ENCODE results near the gene MED12L.

MED12L gene

DNA sequence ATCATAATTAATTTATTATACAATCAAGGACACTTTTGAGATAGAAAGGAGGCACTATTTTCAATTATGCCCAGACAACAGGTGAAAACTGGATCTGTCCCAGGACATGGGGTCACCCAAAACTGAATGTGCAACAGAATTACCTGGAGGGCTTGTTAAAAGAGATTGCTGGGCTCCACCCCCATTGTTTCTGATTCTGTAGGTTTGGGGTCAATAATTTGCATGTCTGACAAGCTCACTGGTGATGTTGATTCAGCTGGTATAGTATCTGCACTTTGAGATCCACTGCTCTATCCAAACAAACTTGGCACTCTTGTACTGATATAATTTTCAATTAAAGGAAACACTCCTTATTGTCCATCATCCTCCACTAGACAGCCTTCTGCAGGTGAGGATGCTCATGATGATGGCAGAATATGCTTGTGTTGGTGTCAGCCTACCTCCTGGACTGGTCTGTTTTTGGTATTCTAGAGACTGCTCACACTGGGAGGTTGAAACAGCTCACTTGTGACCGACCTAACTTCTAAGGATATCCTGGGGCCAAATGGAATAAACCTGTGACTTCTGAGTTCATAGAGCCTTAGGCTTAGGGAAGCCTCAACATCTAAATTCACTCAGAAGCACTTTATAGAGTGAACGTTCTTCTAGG, 190.7 kb downstream of the MED12L start:
- Mint-ChIP-seq H3K27me3 (no peaks in the 10 kb centered on the region), H3K27ac (peak overlapping the region; percentile 66), H3K9me3 (ENCODE audit: low read depth) (no peaks in the 10 kb centered on the region), H3K4me1 (ENCODE audit: low read depth) (peaks cover 46% of the 10 kb centered on the region), H3K36me3 (no peaks in the 10 kb centered on the region), H3K4me3 (no peak overlapping the region)

DNA sequence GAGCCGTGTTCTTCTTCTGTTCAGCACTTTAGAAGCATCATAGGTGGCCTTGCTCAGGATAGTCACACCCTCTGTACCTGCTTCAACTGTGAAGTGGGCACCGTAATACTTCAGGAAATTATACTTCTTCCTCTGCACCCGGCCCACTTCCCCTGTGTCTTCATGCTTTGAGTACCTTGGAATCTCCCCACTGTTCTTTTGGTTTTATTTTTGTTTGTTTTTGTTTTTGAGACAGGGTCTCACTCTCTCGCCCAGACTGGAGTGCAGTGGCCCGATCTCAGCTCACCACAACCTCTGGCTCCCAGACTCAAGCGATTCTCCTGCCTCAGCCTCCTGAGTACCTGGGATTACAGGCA, 191.2 kb downstream of the MED12L start:
- Mint-ChIP-seq H3K9me3 (ENCODE audit: low read depth) (no peaks in the 10 kb centered on the region), H3K36me3 (no peaks in the 10 kb centered on the region), H3K27me3 (no peaks in the 10 kb centered on the region), H3K27ac (peak overlapping the region; percentile 66), H3K4me3 (peak overlapping the region; percentile 41), H3K4me1 (ENCODE audit: low read depth) (peaks cover 46% of the 10 kb centered on the region)

DNA sequence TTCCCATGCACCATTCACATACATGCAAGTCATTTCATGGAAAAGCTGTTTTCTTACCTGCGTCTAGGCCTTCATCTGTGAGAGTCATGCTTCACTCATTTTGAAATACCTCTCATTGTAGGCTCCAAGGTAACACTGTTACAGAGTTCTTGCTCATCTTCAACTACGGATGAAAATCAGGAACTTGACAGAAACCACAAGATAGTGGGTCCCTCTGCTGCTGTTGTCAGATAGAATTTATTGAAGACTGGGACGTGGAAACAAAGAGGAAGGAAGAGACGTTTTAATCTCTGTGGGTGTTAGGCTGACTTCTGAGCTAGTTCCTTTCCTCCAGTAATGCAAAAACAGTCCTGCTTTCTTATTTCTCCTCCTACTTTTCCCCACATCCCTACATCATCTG, 192.8 kb downstream of the MED12L start, which contains the start of gene P2RY14:
P2RY14 (minus strand) TSS at position 313 of the 400 bp plus-strand sequence. CDS start 64,226 bp downstream, outside the sequence.
- no peaks in the 10 kb centered on the region for H3K36me3 Mint-ChIP-seq
- peak within 1 kb of the TSS; percentile 59 for H3K27ac Mint-ChIP-seq
- H3K27me3 Mint-ChIP-seq = no peaks in the 10 kb centered on the region
- H3K4me1 Mint-ChIP-seq (ENCODE audit: low read depth) = peaks cover 49% of the 10 kb centered on the region
- H3K9me3 Mint-ChIP-seq (ENCODE audit: low read depth) = no peaks in the 10 kb centered on the region
- no peak within 1 kb of the TSS for H3K4me3 Mint-ChIP-seq

DNA sequence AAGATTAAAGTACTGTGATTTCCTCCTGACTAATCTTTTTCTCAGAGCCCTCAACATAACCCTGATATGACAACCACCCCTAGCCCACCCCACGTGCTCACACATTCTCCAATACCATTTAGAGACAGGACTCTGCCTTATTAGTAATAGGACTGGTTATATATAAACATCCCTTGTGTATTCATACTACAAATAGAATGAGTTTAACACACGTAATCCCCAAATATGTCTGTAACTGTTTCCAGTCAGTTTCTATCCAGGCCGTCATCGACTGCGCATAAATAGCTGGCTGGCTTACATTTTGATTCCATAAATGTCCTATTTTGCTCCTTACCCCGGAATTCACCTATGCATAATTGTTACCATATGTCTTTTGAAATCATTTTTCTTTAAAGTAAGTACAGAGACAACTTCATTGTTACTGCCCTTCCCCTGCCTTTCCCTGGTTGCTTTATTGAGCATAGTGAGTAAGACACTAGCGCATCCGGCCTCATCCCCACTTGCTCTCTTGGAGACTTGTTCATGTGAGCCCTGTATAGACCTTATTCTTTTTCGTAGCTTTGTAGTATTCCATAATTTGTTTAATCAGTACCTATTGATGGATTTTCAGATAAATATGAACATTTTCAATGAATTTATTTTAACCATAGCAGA, 196.3 kb downstream of the MED12L start:
- H3K4me1 Mint-ChIP-seq (ENCODE audit: low read depth) = peaks cover 30% of the 10 kb centered on the region
- H3K9me3 Mint-ChIP-seq (ENCODE audit: low read depth) = no peaks in the 10 kb centered on the region
- H3K27ac Mint-ChIP-seq = no peak overlapping the region
- no peaks in the 10 kb centered on the region for H3K27me3 Mint-ChIP-seq
- H3K36me3 Mint-ChIP-seq = no peaks in the 10 kb centered on the region
- H3K4me3 Mint-ChIP-seq = no peak overlapping the region

DNA sequence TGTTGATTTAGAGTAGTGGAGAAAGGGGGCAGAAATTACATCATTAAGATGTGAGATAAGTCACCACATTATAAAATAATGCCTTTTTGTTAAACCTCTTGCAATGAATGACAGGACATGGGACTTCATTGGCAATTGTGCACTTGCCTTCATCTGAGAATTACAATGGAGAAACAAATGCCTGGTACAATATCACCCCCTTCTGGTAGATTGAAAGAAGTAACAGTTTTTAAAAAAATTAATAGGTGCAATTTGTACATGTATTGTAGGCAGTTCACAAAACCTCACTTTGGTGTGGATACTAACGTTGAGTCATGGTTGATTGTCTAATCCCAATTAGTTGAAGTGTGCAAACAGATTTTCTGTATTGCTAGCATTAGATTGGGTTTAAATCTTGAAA, 197.5 kb downstream of the MED12L start:
- Mint-ChIP-seq H3K9me3 (ENCODE audit: low read depth) (no peaks in the 10 kb centered on the region), H3K36me3 (no peaks in the 10 kb centered on the region), H3K27me3 (no peaks in the 10 kb centered on the region), H3K4me1 (ENCODE audit: low read depth) (peaks cover 22% of the 10 kb centered on the region), H3K4me3 (no peak overlapping the region), H3K27ac (no peak overlapping the region)

DNA sequence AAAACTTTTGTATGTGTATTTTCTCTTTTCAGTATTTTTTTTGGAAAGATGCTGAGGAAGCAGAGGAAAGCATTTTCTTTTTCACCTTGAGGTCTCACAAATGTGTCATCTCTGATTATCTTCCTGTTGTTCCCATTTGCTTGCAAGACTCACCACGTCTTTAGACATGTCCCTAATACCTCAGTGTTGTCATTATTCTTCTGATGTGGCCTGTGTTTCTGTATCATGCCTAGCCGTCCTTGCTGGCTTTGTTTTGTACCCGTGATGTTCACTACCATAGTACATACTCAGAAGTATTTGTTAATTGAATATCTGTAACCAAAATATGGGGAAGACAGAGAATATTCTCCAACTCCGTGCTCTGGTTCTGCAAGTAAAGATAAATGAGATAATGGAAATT, 197.9 kb downstream of the MED12L start:
- no peaks in the 10 kb centered on the region for H3K36me3 Mint-ChIP-seq
- H3K9me3 Mint-ChIP-seq (ENCODE audit: low read depth) = no peaks in the 10 kb centered on the region
- no peaks in the 10 kb centered on the region for H3K27me3 Mint-ChIP-seq
- H3K27ac Mint-ChIP-seq = no peak overlapping the region
- H3K4me1 Mint-ChIP-seq (ENCODE audit: low read depth) = peaks cover 17% of the 10 kb centered on the region
- no peak overlapping the region for H3K4me3 Mint-ChIP-seq

DNA sequence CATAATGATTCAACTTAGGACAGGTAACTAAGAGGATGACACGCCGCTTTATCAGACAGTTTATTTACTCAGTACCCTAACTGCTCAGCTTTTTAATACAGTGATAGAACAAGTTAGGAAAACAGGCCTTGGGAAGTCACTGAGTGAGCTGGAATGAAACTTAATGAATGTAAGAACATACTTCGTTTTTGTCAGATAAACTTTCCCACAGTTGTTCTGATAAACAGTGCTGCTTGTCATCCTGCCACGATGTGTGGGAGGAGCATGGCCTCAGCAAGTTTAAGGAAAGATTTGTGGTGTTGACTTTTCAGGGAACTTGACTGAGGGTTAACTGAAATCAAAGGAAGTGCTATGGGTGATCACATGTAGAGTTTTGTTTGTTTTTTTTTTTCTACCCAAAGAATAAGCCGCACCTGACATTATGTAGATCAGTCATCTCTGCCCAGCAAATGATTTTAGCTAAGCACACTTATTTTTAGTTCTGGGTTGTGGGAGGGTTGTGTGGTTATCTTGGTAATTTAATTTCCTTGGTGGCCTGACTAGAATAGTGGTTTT, 198.5 kb downstream of the MED12L start:
- Mint-ChIP-seq H3K36me3 (no peaks in the 10 kb centered on the region), H3K27ac (no peak overlapping the region), H3K27me3 (no peaks in the 10 kb centered on the region), H3K9me3 (ENCODE audit: low read depth) (no peaks in the 10 kb centered on the region), H3K4me1 (ENCODE audit: low read depth) (peaks cover 11% of the 10 kb centered on the region), H3K4me3 (no peak overlapping the region)

DNA sequence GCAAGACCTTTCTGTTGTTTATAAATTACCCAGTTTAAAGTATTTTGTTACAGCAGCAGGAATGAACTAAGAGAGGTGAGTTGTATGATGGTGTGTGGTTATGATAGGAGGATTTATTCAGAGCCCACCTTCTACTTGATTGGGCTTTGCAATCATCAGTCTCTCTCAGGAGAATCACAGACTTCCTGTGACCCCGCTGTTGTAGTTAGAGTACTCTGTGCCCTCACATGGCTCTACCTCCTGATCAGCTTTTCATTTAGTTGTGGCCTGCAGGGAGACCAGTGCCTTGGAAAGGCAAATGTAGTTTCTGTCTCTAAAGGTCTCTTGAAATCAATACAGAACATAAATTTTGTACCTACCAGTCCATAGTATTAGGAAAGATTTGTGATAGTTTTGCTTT, 200.5 kb downstream of the MED12L start:
- no peak overlapping the region for H3K4me3 Mint-ChIP-seq
- no peaks in the 10 kb centered on the region for H3K36me3 Mint-ChIP-seq
- no peaks in the 10 kb centered on the region for H3K27me3 Mint-ChIP-seq
- no peaks in the 10 kb centered on the region for H3K9me3 Mint-ChIP-seq (ENCODE audit: low read depth)
- H3K4me1 Mint-ChIP-seq (ENCODE audit: low read depth) = peaks cover 10% of the 10 kb centered on the region
- no peak overlapping the region for H3K27ac Mint-ChIP-seq

DNA sequence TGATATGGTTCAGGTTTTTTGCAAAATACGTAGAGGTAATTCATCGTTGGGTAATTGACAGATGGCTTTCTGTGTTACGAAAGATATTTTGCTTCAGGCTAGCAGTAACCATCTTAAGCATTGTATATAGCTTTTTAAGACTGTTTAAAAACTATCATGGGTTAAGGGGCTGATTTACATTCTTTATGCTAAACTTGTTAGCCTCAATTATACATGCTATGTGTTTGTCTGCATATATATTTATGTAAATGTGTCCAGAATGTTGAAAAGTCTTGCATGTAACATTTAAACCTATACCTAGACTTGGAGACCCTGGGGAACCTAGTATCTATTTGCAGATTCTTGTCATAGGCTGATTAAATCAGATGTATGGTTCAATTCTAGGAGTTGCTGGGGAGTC, 204.0 kb downstream of the MED12L start:
- Mint-ChIP-seq H3K27me3 (no peaks in the 10 kb centered on the region), H3K9me3 (ENCODE audit: low read depth) (no peaks in the 10 kb centered on the region), H3K27ac (no peak overlapping the region), H3K4me1 (ENCODE audit: low read depth) (no peaks in the 10 kb centered on the region), H3K4me3 (no peak overlapping the region), H3K36me3 (no peaks in the 10 kb centered on the region)

DNA sequence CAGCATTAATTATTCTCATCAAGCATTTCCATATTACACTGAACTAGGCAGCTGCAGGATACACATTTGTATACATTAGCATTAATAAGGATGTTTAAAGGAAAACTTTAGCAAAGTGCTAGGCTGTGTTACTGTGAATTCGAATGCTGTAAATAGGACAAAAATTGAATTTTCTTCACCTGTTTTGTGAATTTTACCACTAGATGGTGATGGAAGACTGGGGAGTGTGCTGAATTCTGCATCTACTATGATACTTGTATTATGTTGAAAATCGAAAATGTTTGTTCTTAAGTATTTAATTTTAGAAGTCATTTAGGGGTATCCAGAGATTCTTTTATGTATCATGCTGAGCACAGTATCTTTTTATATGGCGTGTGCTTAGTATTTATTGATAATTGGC, 205.2 kb downstream of the MED12L start:
- Mint-ChIP-seq H3K4me1 (ENCODE audit: low read depth) (no peaks in the 10 kb centered on the region), H3K27ac (no peak overlapping the region), H3K36me3 (no peaks in the 10 kb centered on the region), H3K9me3 (ENCODE audit: low read depth) (no peaks in the 10 kb centered on the region), H3K4me3 (no peak overlapping the region), H3K27me3 (no peaks in the 10 kb centered on the region)

DNA sequence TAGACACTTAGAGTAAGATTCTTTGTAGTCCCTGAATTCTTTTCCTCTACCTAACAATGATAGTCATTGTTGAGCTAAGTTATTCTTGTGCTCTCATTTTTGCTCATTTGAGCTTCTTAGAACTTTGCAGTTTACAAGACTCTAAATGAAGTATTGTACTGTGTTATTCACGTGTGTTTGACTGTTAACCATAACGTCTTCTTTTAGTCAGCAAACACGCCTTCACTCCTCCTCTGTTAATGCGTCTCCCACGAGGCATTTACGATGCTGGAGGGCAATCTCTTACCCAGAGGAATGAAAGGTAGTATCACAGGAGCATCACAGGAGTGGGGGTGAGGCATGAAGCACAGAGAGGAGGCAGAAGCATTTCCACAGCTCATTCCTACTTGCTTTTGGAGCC, 207.7 kb downstream of the MED12L start:
- H3K9me3 Mint-ChIP-seq (ENCODE audit: low read depth) = no peaks in the 10 kb centered on the region
- no peak overlapping the region for H3K27ac Mint-ChIP-seq
- H3K36me3 Mint-ChIP-seq = no peaks in the 10 kb centered on the region
- H3K27me3 Mint-ChIP-seq = no peaks in the 10 kb centered on the region
- H3K4me1 Mint-ChIP-seq (ENCODE audit: low read depth) = no peaks in the 10 kb centered on the region
- H3K4me3 Mint-ChIP-seq = no peak overlapping the region

DNA sequence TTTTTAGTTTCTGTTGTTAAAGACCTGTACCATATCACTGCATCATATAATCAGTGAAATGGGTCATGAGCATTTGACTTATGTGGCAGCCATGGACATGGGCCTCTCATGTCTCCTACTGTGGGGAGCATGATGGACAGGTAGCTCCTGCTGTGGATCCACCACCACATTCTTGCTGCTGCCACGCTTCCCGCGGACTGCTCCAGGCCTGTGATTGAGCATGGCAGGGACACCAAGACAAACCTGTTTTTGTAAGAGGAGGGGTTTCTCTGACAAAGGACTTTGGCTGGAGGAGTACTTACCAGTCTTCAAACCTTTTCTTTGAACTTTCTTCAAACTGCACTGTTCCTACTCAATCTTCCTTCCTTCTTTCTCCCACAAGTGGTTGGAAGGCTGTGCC, 210.8 kb downstream of the MED12L start:
- Mint-ChIP-seq H3K9me3 (ENCODE audit: low read depth) (no peaks in the 10 kb centered on the region), H3K27ac (no peak overlapping the region), H3K27me3 (peaks cover 8% of the 10 kb centered on the region), H3K4me1 (ENCODE audit: low read depth) (peaks cover 1% of the 10 kb centered on the region), H3K4me3 (no peak overlapping the region), H3K36me3 (no peaks in the 10 kb centered on the region)

DNA sequence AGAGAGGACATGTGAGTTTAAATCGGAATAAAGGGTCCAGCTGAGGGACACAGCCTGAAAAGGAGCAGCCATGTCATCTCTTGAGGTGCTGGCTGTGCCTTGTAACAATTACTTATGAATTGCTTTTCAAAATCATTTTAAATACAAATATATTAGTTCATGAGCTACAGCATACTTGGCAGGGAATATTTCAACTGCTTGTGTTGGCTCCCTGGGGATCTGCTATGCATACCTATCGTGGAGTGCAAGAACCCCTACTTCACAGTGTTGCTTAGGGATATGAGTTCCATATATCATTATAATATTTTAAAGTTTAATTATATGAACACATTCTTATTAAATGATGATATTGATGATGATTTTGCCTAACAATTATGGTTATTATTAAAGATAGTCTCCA, 212.0 kb downstream of the MED12L start:
- no peak overlapping the region for H3K27ac Mint-ChIP-seq
- no peaks in the 10 kb centered on the region for H3K36me3 Mint-ChIP-seq
- H3K27me3 Mint-ChIP-seq = peaks cover 8% of the 10 kb centered on the region
- H3K4me3 Mint-ChIP-seq = no peak overlapping the region
- H3K4me1 Mint-ChIP-seq (ENCODE audit: low read depth) = peaks cover 10% of the 10 kb centered on the region
- H3K9me3 Mint-ChIP-seq (ENCODE audit: low read depth) = no peaks in the 10 kb centered on the region

DNA sequence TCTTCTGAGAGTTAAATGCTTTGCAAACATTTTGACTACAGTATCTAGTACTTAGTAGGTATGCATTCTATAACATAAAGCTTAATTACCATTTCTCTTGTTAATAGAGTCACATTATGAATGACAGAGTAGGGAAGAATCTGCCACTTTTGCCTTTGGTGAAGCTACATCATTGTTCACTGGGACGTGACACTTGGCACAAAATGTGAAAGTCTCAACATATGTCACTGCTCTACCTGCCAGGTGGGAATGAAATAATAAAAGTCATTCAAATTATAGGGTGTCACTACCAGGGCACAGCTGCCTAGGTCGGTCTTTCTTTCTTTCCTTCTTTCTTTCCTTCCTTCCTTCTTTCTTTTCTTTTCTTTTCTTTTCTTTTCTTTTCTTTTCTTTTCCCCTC, 213.5 kb downstream of the MED12L start:
- Mint-ChIP-seq H3K36me3 (peaks cover 2% of the 10 kb centered on the region), H3K4me1 (ENCODE audit: low read depth) (peaks cover 18% of the 10 kb centered on the region), H3K4me3 (no peak overlapping the region), H3K27ac (no peak overlapping the region), H3K27me3 (peaks cover 17% of the 10 kb centered on the region), H3K9me3 (ENCODE audit: low read depth) (no peaks in the 10 kb centered on the region)

DNA sequence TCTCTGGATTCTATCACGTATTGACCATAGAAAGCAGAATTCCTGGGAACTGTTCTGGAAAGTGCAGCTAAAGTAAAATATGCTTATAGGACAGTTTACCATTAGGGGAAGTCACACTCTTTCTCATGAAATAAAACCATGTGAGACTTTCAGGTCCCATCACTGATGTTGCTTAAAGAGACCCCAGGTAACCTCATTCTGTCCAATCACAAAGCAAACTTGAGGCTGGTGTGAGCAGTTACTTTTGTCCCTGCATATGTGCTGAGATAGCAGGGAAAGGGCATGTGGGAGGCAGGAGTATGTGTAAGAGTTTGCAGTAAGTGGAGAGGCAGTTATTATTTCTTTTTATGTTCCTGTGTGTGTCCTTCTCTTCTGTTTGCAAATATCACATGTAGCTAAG, 215.1 kb downstream of the MED12L start:
- Mint-ChIP-seq H3K4me3 (no peak overlapping the region), H3K9me3 (ENCODE audit: low read depth) (no peaks in the 10 kb centered on the region), H3K27me3 (peaks cover 17% of the 10 kb centered on the region), H3K4me1 (ENCODE audit: low read depth) (peaks cover 29% of the 10 kb centered on the region), H3K36me3 (peaks cover 2% of the 10 kb centered on the region), H3K27ac (no peak overlapping the region)

DNA sequence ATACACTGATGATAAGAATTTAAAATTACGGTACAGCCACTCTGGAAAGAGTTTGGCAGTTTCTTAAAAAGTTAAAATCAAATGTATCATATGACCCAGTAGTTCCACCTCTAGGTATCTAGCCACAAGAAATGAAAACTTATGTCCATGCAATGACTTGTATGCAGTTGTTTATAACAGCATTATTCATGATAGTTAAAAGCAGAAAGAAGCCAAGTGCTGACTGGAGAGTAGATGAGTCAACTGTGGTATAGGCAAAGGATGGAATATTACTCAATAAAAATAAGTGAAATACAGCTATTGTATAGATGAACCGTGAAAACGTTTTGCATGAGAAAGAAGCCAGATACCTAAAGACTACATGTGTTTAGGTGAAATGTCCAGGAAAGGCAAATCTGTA, 216.3 kb downstream of the MED12L start:
- Mint-ChIP-seq H3K4me1 (ENCODE audit: low read depth) (peaks cover 42% of the 10 kb centered on the region), H3K27ac (peak overlapping the region; percentile 41), H3K27me3 (peaks cover 17% of the 10 kb centered on the region), H3K36me3 (peaks cover 2% of the 10 kb centered on the region), H3K4me3 (no peak overlapping the region), H3K9me3 (ENCODE audit: low read depth) (no peaks in the 10 kb centered on the region)
